HG02970 (cell line): ENCODE data around the gene LRMDA.
"Not testable (repeated sequence)": the region's sequence is repeated elsewhere in the genome, so short reads cannot be mapped to it uniquely, and the experiment has no call there.

Experiments used
- ATAC-seq: cut with Tn5 transposase; IDR thresholded peaks from one replicate; pipeline ENCODE4 v1.9.1; 2021; ENCODE audit warnings: mild to moderate bottlenecking, moderate library complexity, moderate number of reproducible peaks; ENCODE audit not compliant: unreplicated experiment, low FRiP score

LRMDA gene

GRCh38 chr10:76041551-76041950 is 610.1 kb downstream of the LRMDA start:
- no peak for ATAC-seq

GRCh38 chr10:76043261-76043660 is 611.8 kb downstream of the LRMDA start:
- ATAC-seq = no peak

GRCh38 chr10:76044751-76045150 is 613.3 kb downstream of the LRMDA start:
- ATAC-seq = no peak

GRCh38 chr10:76045174-76045573 is 613.8 kb downstream of the LRMDA start:
- no peak for ATAC-seq

DNA sequence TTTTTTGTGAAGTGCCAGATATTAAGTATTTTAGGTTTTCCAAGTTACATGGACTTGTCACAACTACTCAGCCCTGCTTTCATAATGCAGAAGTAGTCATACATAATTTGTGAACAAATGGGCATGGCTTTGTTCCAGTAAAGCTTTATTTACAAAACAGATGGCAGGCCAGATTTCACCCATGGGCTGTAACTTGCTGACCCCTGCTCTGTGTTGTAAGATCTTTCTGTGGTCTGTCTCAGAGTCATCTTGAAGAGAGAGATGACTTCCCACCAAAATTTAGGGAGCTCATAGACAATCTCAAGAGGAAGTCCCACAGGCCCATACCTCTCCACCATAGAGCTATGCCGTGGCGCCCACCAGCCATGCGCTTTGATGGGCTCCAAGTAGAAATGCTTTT is 616.1 kb downstream of the LRMDA start:
- ATAC-seq = no peak

DNA sequence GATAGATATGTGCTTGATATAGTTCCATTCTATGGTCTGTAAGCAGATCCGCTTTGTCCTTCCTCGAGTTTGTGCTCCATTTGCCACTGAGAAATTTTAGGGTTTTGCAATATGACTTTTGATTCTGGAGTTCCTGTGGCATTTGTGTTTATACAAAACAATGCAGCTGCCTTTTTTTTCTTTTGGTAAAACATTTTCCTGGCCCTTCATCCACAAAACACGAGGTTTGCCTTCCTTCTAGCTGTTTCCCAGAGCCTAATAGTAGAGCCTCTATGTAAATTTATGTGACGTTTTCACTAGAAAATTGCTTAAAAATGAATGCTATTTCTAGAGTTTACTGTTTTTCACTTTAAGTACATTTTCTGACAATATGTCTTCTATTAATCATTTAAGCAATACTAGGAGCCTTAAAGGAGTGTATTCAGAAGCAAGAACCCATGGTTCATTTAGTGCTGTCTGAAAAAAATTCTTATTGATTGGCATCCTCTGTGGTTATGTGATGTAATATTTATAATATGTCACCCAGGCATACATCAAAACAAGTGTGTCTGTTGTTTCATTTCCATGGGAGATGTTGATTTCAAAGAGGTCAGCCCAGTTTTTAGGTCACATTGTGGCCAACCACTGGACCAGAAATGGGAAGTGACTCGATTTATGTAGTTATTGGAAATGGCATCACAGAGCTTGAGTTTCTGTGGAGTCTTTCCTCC is 618.3 kb downstream of the LRMDA start:
- ATAC-seq = no peak

DNA sequence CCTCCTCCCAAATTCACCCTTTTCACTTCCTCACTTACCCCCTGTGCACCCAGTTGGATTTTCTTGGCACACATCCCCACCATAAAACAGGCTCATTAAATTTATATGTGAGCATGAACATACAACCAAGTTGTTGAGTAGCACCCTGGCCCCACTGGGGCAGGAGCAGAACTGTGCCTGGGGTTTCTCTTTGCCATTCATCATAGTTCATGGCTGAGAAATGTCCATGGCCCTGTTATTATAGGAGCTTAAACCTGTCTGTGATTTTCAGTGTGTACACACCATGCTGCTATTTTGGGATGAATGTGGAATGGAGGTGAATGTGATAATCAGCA is 618.8 kb downstream of the LRMDA start:
- no peak for ATAC-seq

DNA sequence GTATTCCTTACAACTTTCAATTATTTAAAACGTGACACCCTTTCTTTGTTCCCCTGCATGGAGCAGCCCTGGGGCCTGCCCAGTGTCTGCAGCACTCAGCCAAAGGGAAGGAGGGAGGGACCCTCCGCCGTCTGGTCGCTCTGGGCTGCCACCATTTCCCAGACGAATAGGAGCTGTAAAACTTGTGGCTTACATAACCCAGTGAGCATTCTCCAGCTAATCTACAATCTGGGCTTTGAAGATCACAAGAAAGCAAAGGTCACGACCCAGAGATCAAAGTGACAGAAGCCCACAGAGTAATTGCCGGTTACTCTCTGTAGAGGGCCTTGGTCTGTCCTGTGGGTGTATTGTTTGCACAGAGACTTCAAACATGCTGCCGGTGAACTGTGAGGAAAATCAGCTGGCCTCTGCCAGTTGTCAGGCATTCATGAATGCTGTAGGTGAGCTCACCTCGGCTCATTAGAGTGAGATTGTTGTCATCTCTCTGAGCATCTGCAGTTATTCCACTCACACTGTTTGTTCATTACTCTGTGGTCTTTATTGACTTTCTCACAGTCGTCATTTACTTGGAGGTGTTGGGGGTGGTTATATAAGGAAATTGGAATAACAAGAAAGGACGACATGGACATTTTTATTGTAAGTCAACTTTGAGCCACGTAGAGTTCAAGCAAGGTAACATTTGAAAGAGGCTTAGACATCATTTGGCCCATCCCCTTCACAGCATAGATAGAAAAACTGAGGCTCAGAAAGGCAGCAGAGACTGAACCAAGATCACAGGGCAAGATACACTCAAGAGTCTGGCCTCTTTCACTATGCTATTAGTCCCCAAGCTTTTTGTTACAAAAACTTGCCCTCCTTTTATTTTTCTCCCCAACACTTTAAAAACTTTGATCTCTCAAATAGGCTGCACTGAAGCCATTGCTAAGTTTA is 619.8 kb downstream of the LRMDA start:
- ATAC-seq = no peak

DNA sequence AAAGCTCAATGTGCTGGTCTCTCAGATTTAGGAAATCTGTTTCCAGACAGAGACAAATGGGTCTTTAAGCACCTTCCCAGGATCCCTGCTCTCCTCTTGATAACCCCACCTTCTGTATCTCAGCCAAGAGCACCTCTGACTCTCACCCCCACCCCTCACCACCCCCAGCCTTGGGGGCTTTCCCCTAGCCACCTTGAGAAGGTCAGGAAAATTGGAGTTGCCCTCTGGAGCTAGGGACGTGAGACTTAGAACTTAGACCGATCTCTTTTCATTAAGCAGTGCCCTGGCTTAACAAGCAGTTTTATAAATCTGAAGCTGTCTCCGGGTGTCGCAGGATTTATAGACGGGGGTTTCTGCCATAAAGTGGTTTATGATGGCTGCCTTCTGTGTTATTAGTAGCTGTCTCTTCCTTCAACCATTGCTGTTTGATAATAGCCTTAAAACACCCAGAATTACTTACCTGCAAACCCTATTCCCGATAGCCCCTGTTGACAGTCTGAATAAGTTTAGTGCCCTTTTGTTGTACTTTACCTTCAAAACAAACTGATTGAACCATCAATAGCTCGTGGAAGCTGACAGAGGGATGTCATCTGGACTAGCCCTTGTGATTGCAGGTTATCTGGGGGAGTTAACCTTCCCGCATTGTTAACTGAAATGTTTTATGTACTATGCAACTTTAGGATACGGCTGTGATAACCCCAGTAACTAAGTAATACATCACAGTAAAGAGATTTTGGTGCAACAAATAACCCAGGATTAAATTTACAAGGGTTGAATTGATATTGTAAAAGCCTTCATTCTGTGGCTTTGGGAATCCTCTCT is 621.5 kb downstream of the LRMDA start:
- ATAC-seq = no peak

GRCh38 chr10:76055466-76055865 is 624.0 kb downstream of the LRMDA start:
- ATAC-seq = no peak

DNA sequence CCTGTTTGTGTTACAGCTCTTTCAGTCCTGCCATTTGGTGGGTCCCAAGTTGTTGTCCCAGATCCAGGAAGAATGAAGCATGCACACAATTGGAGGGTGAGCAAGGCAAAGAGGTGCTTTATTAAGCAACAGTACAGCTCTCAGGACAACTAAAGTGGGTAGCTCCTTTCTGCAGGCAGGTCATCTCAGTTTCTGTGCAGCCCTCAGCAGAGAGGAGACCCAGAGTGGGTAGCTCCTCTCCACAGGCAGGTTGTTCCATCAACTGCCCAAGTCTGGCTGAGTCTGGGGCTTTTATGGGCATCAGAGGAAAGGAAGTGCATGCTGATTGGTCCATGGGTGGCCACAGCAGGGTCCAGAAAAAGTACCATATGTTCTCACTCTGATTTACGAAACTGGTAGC is 624.5 kb downstream of the LRMDA start:
- no peak for ATAC-seq

- not testable (repeated sequence) for ATAC-seq
Measured at GRCh38 chr10:76060993-76061392, 629.6 kb downstream of the LRMDA start.

GRCh38 chr10:76066457-76066856 is 635.0 kb downstream of the LRMDA start:
- ATAC-seq = no peak

- no peak for ATAC-seq
Measured at GRCh38 chr10:76067447-76067846, 636.0 kb downstream of the LRMDA start.

DNA sequence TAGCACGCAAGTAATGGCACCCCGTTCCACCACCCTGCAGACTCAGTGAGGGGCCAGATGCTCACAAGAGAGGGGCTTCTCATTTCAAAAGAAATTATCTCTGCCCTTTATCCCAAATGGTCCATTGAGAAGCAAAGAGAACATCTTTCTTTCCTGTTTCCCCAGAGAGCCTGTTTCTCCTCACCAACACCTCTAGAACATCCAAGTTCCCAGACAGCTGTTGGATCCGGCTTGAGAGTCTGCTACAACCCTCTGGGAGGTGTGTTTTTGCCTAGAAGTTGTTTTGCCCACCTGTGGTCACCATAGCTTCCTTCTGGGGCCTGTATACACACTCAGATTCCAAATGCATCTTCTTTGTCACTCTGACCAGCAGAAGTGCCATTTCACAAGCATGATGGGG is 637.4 kb downstream of the LRMDA start:
- no peak for ATAC-seq

GRCh38 chr10:76070916-76071315 is 639.5 kb downstream of the LRMDA start:
- no peak for ATAC-seq

DNA sequence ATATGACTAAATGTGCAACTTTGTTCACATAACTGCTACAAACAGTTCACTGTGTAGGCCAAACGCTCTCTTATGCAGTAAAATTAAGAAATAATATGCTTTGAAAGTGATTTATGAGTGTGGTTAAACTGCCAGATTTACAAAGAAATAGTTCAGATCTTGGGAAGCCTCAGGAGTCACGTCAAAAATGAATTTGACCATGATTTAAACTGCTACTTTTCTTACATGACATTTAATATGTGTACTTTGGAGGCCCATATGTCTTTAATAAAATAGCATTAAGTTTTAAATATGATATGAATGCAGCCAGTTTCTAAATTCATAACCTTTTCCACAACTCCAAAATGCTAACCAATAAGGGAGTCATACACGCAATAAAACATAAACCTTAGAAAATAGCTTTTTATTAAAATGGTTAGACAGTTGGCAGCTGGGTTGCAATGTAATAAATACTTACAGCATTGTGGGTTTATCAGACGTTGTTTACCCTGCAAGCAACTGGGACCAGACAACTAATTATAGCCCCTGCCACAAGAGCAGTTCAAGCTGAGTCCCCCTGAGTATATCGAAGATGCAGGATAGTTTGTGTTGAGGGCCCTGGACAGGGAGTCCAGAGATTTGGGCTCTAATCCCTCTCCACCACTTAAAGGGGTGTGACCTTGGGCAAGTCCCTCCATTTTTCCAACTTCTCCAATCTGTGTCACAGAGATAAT is 640.4 kb downstream of the LRMDA start:
- ATAC-seq = no peak

GRCh38 chr10:76072384-76072783 is 641.0 kb downstream of the LRMDA start:
- no peak for ATAC-seq

DNA sequence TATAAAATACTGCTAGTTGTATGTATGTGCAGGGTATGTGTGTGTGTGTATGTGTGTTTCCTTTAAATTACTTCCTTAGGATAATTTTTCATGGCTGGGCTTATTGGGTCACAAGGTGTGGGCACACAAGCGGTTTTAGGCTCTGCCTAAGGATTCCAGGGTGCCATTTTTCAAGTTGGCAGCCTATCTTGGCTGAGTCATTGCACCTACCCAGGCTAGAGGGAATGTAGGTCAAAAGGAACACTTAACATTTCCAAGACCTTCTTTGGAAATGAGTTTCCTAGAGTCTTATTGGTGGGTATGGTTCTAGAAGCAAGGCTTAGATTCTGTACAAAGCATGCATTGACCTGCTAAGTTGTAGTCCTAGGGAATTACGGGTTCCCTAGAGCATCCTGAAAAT is 642.1 kb downstream of the LRMDA start:
- no peak for ATAC-seq

- ATAC-seq = no peak
Measured at GRCh38 chr10:76074659-76075058, 643.2 kb downstream of the LRMDA start.
